Activated naive CD4-positive, alpha-beta T cell treated with anti-CD3 and anti-CD28 coated beads, Interleukin-2, amount 50 U/mL, for 16 hours (primary cell): ENCODE results near the gene KCTD3.

Experiments
- DNase-seq: peaks from one replicate; pipeline ENCODE4 v3.0.0-alpha.2; 2020

KCTD3 gene

DNA sequence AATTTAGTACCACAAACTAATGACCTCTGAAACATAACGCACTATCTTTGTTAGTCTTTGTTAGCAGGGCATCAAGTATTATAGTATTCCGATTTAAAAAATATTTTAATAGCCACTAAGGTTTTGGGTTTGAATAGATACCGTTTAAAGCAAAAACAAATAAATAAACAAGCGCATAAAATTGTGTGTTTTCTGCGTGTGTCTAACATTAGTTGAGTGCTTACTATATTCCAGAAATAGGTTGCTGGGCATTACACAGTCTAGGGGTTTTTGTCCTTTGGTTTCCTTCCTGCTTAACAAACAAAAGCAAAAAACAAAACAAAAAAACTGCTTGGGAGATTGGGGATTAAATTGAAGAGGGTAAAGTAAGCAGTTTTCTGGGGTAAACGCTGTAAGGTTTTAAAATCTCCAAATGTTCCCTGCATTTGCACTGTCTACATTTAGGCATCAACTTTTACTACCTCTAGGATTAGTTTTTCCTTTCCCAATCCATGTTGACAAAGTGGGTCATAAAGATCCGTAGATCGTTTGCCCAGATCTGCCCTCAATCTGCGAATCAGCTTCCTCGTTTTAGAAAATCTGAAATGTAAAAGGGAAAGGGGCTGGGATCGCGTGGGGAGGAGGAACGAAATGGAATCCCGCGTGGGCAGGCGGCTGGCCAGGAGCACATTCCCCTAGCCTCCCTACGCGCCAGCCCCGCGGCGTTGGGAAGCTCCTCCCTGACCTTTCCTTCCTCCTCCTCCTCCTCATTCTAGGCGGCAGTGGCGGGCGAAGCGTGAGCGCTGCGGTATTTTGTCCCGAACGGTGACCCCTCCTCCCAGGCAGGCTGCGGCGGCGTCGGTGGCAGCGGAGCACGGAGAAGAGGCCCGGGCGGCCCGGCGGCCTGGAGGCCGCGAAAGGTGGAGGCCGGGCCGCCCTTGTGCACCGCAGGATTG, at the start of gene KCTD3:
TSS of gene KCTD3 (plus strand) at position 749 of the 935 bp plus-strand sequence. CDS start 382 bp downstream, outside the sequence.
- DNase-seq, result peak; percentile 49

DNA sequence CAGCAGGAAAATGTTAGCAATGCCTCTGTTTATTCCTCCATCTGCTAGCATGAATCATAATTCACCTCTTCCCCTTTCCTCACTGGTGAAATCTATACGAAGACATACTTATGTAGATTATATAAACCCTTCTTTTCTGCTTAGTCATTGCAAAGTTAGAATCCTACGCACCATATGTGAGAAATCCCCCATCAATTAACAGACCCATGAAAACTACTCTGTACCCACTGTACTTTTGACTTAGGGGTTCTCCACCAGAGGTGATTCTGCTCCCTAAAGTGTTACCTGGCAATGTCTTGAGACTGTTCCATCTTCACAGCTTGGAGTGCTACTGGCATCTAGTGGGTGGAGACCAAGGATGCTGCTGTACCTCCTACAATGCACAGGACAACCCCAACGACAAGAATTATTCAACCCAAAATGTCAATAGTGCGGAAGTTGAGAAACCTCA, 49.6 kb upstream of the KCTD3 start:
- DNase-seq, result no peak

DNA sequence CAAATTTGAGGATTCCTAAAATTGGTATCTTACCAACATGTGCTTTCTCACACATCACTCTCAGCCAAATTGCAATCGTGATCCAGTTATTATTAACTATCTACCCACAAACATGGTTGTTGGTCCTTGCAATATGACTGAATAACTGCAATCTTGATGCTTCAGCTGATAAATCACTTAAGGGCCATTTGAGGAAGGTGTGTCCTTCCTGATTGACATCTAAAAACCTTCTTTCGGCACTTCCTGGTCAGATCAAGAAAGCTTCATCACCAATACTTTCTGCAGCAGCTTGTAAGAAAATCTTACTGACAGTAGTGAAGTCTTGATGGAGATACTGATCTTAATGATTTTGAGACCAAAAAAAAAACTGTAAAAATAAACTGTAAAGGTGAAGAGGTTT, 48.5 kb upstream of the KCTD3 start:
- no peak for DNase-seq

DNA sequence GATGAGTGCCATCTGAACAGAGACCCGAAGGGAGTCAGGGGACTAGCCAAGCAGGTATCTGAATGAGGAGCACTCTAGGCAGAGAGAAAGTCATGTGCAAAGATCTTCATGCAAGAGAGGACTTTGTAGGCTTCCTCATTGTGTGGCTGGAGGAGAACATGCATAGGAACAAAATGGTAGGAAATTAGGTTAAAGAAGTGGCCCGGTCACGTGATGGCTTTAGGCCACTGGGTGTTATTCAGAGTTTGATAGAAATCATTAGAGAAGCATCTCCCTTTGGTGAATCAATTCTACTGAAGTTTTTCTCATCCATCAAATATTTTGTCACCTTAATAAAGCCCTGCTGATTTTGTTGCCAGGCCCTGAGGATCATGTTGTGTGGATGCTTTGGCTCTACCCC, 45.8 kb upstream of the KCTD3 start:
- DNase-seq, result no peak

DNA sequence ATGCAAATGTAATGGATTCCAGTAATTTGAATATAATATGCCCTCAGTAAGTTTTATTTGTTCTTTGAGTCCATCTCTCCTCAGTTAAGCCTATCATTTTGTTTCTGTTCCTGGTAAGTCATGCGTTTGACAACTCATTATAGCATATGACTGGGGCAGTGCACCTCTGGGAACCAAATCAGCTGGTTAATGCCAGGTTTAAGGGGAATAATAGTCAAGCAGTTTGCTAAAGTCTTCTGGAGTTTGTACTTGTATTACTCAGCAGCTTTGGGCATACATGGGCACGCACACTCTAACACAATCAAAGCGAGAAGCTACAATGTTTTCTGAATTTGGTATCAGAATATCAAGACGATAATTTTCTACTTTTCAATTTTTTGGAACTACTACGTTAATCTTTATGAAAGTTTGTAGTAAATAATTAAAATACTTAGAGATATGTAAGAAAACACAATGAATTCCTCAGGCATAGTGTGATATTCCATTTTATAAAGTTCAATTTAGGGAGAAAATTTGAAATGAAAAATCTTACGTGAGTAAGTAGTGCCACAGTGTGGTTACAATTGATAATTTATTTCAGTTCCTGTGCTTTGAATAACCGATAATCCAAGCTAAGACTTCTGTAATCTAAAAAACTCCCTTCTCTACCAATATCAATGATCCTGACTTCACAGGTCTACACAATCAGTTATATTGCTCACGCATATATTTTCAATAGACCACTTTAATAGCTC, 43.8 kb upstream of the KCTD3 start:
- DNase-seq, result no peak

DNA sequence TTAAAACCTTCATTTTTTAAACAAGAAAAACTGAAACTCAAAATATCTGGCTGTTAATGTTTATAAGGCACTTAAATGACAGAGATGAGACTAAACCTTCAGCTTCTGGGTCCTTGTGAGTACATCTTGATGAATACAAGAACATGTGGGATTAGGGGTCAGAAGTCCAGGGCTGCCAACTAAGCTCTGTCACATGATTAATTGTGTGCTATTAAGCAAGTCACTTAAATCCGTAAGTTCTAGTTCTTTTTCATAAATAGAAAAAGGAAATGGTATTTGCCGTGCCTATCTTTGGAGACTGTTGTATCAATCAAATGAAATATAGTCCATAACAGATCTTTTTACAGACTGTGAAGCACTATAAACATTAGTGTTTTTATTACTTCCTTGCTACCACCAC, 43.2 kb upstream of the KCTD3 start:
- DNase-seq, result no peak

DNA sequence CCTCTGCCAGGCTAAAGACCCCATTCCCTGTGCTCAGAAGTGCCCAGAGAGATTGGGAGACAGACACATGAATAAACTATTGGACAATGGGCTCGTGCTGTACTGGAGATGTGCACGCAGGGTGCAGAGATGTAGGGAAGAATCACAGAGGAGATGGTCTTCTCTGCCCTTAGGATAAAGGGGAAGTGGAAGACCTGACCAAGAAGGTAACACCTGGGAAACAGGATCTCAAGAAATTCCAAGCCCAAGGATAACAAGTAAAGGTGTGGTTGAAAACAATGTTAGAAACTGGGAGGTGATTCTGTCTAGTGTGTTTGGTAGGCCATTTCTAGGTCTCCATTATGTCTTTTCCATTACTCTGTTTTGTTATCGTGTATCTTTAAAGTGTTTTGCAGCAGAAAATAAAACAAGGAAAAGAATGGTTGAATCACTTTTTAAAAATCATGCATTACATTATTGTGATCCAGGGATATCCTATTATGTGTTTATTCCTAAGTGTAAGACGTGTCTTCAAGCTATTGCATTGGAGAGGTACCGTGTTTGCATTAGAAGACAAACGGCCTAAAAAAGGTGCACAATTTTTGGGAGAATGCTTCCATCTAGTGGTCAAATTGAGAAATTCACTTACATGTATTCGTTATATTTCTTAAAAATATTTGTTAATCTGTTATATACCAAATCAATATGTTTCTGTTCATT, 40.8 kb upstream of the KCTD3 start:
- DNase-seq, result no peak

DNA sequence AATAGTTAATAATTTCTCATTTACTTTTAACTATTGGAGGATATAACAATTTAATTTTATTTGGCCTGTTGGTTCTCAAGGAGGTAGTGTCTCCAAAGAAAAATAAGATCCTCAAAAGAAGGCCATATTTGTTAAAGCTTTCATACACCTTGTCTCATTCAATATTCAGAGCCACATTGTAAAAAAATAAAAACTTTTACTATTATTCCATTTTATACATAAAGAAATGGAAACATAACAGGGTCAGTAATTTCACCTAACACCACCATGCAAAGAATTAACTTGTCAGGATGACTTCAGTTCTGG, 40.3 kb upstream of the KCTD3 start:
- no peak for DNase-seq

DNA sequence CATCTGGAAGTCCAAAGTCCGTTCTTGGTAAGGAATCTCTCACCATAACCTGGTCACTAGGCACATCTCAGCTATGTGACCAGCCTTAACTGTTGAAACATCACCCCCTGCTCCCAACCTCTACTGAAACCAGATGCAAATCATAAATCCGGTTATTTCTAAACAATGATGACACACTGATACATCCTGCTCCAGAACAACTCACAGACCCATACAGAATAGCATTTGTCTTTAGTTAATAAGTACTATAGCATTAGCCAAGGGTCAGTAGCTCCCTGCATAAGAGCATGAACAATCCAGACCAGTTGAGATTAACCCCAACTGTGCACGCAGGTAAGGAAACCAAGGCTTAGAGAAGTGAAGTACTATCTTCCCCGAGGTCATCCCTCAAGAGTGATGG, 38.0 kb upstream of the KCTD3 start:
- no peak for DNase-seq

DNA sequence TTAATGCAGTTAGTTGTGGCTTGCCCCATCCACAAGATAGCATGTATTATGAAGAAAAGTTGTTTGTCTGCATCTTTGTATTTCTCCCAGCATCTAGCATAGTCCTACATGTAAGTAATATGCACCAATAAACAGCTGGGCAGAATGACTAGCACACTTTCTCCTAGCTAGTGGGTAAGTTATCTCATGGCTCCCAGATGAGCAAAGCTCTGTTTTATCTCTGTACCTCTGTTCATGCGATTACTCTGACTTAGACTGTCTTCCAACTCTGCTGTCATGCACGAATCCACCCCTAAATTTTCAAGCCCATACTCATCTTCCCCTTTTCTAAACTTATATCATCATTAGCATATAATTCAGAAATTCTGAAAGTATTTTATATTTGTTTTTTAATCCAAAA, 37.5 kb upstream of the KCTD3 start:
- no peak for DNase-seq

DNA sequence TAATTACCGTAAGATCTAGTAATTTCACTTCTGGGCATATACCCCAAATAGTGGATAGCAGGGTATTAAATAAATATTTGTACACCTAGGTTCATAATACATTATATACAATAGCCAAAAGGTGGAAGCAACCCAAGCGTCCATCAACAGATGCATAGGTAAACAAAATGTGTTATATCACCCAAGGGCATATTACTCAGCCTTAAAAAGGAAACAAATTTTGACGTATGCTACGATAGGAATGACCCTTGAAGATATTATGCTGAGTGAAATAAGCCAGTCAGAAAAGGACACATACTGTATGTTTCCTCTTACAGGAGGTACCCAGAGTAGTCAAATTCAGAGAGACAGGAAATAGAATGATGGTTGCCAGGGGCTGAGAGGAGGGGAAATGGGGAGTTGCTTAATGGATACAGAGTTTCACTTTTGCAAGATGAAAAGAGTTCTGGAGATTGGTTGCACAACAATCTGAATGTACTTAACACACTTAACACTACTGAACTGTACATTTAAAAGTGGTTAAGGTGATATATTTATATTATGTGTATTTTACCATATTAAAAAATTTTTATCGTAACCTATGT, 36.6 kb upstream of the KCTD3 start:
- no peak for DNase-seq

DNA sequence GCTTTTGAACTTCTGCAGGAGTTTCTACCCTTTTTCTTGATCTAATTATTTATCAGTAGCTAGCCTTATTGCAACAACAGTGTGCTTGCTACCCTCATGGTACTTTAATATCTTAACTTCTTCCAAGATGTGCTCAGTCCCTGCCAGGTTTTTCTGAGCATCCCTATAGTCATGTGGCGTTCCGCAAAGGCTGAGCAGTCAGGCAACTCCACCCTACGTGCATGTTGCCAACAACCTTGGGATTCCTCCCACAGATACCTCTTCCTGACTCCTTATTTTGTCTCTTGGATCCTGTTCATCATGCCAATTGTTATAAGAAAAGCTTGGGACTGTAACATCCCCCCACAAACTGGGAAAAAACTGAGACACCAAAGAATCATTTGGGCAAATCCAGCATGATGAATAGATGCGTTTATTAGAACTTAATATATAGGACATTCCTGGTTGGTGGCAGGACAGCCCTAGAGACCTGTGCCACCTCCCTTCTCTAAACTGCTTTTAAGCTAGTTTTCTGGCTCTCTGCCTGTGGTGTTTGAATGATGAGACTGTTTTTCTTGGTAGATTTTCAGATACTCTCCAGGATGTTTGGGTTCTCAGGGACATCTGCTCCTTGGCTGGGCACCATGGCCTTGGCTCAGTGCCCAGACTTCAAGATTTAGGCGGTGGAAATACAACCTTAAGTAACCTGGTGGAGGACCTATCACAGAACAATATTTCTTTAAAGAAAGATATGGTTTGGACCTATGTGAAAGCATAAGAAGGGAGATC, 27.1 kb upstream of the KCTD3 start:
- DNase-seq, result no peak

DNA sequence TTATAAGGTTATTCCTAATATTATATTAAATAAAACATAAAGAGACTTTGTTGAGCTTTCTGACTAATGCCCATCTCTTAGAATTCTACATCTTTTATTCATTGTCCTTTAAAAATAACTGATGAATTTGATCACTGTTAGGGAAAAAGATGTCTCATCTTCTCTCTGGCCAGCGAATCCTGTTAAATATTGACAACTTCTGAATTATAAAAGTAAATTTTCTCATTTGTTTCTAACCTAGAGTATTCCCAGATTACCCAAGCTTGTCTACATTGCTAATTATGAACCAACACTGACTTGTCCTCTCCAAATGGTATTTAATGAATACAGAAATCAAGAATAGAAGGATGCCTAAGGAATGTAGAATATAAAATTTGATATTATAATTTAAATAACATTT, 24.8 kb upstream of the KCTD3 start:
- DNase-seq, result no peak

DNA sequence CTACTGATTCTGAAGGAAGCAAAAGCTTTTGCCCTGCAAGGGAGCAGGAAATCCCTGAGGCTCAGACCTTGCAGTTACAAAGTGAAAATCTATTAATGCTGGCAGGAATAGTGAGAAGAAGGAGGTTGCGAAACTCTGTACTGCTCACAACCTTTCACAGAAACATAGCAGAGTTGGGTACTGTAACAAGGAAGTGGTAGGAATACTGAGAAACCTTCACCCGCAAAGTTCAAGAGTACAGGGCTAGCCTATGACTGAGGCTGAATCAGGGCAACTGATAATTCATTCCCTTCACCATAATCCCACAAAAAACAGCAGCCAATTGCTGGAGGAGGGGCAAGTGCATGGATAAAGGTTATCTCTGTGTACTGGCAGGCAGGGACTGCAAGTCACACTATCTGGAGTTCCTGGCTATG, 23.9 kb upstream of the KCTD3 start:
- no peak for DNase-seq

DNA sequence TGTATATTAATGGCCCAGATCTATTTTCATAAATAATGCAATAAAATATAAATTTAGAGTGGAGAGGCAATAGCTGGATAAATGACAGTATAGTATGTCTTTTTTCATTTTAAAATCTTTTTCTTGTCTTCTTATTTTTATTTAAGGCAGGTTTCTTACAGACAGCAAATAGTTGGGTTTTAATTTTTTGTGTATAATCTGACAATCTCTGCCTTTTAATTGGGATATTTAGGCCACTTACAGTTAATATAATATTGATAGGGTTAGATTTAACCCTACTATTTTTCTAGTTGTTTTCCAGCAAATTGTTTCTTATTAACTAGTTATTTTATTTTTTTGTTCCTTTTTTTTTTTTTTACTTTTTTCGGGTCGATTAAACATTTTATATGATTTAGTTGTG, 23.3 kb upstream of the KCTD3 start:
- no peak for DNase-seq

DNA sequence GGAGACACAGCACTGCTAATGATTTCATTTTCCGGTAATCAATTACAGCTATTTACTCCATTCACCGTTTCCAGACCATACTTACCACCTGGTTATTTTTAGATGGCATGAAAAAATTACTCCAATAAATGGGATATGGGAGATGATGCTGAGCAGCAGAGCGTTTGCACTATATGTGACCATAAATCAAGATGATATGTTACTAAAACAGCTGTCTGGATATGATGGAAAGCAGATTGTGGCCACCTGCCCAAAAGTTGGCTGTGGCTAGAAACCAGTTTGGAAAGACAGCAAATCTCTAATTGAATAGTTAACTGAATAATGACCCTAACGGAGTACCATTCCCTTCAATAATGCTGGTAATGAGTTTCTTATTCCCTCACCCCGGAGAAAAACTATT, 22.5 kb upstream of the KCTD3 start:
- DNase-seq, result no peak

DNA sequence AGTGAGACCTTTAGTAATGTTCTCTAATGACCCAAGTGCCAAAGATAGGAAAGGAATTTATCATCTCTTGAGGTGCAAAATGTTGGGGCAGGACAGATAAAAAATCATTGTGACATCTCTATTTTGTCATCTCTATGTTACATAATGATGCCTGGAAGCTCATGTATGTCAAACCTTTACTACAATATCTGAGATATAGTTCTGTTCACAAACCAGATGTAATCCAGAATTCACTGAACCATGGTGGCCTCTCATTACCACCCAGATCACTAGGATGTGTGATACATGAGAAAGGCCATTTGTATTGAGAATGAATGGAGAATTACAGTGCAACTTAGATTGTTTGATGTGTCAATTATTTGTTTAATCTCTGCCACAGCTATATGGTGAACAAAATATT, 22.0 kb upstream of the KCTD3 start:
- no peak for DNase-seq

DNA sequence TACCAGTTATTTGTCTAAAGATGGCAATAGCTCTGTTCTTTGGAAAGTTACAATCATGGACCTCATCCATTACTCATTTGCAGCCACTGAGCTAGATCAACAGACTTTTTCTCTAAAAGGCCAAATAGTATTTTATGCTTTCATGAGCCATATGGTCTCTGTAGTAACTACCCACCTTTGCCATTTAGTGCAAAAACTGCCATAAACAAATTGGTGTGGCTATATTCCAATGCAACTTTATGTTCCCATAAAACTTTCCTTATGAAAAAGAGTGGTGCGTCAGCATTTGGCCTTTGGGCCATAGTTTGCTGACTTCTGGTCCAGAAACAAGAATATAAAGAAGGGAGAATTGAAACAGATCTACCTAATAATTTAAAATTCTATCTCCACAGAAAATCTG, 20.1 kb upstream of the KCTD3 start:
- DNase-seq, result no peak

DNA sequence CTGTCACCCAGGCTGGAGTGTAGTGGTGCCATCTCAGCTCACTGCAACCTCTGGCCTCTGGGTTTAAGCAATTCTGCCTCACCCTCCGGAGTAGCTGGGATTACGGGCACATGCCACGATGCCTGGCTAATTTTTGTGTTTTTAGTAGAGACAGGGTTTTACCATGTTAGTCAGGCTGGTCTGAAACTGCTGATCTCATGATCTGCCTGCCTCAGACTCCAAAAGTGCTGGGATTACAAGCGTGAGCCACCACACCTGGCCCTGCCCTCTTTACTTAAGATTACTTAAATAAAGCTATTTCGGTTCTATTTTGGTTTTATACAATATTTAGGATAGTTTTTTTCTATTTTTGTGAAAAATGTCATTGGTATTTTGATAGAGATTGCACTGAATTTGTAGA, 15.3 kb upstream of the KCTD3 start:
- no peak for DNase-seq

DNA sequence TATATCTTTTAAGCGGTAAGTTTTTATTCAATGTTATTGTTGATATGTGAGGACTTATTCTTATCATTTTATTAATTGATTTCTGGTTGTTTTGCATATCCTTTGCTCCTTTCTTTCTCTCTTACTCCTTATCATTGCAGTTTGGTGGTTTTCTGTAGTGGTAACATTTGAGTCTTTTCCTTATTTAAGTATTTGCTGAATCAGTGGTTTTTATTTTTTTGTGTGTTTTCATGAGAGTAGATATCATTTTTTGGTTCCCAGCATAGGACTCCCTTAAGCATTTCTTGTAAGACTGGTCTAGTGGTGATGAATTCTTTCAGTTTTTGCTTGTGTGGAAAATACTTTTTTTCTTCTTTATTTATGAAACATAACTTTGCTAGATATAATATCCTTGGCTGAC, 12.2 kb upstream of the KCTD3 start:
- no peak for DNase-seq

DNA sequence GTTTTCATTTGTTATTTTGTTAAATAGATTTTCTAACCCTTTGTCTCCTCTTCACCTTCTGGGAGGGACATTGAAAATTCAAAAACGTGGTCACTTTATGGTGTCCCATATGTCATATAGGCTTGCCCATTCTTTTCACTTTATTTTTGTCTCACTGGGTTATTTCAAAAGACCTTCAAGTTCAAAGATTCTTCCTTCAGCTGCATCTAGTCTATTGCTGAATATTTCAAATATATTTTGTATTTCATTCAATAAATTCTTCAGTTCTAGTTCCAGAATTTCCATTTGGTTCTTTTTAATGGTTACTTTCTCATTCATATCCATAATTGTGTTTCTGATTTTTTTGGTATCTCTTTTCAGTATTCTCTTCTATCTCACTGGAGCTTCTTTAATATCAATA, 11.6 kb upstream of the KCTD3 start:
- DNase-seq, result no peak

DNA sequence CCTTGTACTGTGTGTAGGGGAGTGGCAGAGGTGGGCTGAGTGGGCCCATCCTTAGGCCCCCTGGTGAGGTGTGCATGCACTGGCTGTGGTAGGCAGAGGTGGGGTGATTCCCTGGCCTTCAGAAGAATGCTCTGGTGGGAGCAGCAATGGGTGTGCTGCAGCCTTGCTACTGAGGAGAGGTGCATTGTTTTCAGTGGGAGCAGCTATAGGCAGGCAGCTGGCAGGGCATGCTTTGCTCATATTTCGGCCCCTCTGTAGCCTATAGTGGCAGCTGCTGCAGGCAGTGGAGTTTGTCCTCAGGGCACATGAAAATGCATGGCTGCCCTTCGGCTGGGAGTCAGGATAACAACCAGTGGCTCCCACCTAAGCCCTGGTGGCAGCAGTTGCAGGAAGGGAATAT, 10.1 kb upstream of the KCTD3 start:
- DNase-seq, result no peak

DNA sequence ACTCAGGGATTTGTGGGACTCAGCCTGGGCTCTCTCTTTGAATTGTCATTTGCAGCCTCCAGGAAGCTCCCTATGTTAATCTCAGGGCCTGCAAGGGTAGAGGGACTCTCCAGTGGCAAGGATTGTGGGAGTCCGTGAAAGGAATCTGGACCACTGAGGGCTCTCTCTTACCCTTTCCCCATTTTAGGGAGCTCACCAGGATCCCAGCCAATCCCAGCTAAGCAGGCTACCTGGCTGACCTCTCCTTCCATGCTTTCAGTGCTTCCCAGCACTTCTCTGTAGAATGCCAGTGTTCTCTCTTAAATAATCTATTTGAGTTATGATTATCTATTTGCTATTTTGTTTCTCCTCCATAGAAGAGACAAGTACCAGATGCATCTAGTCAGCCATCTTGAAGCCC, 9.6 kb upstream of the KCTD3 start:
- no peak for DNase-seq
